HepG2 (cell line): Measurements from ENCODE around the gene C2CD2. TPM values are rescaled to one million over a fixed set of nuclear protein-coding genes. Genes with fewer than 3 reads are reported as not detected.

ENCODE experiments used
- ATAC-seq: fragments of 200-7000 bp; cut with Tn5 transposase; 3 replicates; pipeline ENCODE4 v1.9.1; 2020; ENCODE audit warnings: mild to moderate bottlenecking, moderate library complexity
- BruUV-seq: library from RNA; stranded (reverse); fragments of 400-500 nt; replicated peaks from 2 replicates; lab custom pipeline; 2021; lab: Mats Ljungman, UMichigan
- CTCF ChIA-PET: fragments of 300-600 bp; formaldehyde crosslinking; extraction: SDS; loops from one replicate; lab custom pipeline; 2021; ENCODE audit warnings: low total read pairs, inconsistent platforms, low intra/inter-chr PET ratio; lab: Yijun Ruan, JAX
- POLR2A ChIA-PET: fragments of 350-600 bp; sonication (Branson Sonifier 250); formaldehyde crosslinking; loops from one replicate; lab custom pipeline; 2020; ENCODE audit warnings: antibody characterized with exemption, inconsistent platforms; lab: Yijun Ruan, JAX
- DNase-seq: peaks from one replicate; pipeline ENCODE4 v3.0.0-alpha.2; 2015; ENCODE audit warnings: low spot score
- FAIRE-seq: peaks from 3 replicates; lab custom pipeline; 2011; peaks lifted over from hg19 to GRCh38; lab: Jason Lieb, UNC
- H2AFZ ChIP-seq: one replicate; pipeline ENCODE4 v1.6.1; 2011; ENCODE audit warnings: low read length, inconsistent platforms
- H3K27ac ChIP-seq: fragments of 300-600 bp; 3 replicates; pipeline ENCODE4 v1.8.0; 2011; ENCODE audit warnings: mixed run types, mild to moderate bottlenecking, mixed read lengths, low read length, inconsistent platforms; ENCODE audit not compliant: insufficient read depth; ENCODE audit errors: extremely low read length
- H3K27me3 ChIP-seq, 2 experiments: fragments of 200-600 bp in 1 of 2; 2 replicates in 1 of 2; 3 replicates in 1 of 2; pipeline versions ENCODE4 v1.6.0 to v1.8.0; 2011; ENCODE audit warnings: low read length in 2 of 2, mild to moderate bottlenecking in 2 of 2, moderate library complexity in 2 of 2, inconsistent platforms in 1 of 2; ENCODE audit not compliant: insufficient read depth in 2 of 2, control insufficient read depth in 1 of 2
- H3K36me3 ChIP-seq, 2 experiments: fragments of 200-600 bp in 1 of 2; replicated peaks in 1 of 2; 2 replicates in 1 of 2; 3 replicates in 1 of 2; pipeline versions ENCODE4 v1.5.1 to v1.8.0; 2011; ENCODE audit warnings: low read length in 2 of 2, inconsistent platforms in 1 of 2; ENCODE audit not compliant: insufficient read depth in 2 of 2, control insufficient read depth in 1 of 2
- H3K4me1 ChIP-seq: 2 replicates; pipeline ENCODE4 v1.5.1; 2012; ENCODE audit warnings: low read length, inconsistent platforms; ENCODE audit not compliant: insufficient read depth
- H3K4me2 ChIP-seq: 2 replicates; pipeline ENCODE4 v1.6.0; 2011; ENCODE audit warnings: low read depth, low read length, inconsistent platforms
- H3K4me3 ChIP-seq, 3 experiments: fragments of 200-600 bp in 1 of 3; sonication (generic), shearing (Covaris generic) in 1 of 3; replicated peaks in 1 of 3; 2 replicates each; pipeline ENCODE4 v1.5.1; 2011 to 2016; ENCODE audit warnings: low read length in 3 of 3, inconsistent platforms in 2 of 3, low read depth in 2 of 3, mild to moderate bottlenecking in 2 of 3, control low read depth in 1 of 3, mixed read lengths in 1 of 3; ENCODE audit not compliant: insufficient read depth in 1 of 3
- H3K79me2 ChIP-seq: one replicate; pipeline ENCODE4 v1.6.1; 2011; ENCODE audit warnings: low read length, inconsistent platforms; ENCODE audit not compliant: insufficient read depth
- H3K9ac ChIP-seq: 2 replicates; pipeline ENCODE4 v1.6.0; 2011; ENCODE audit warnings: mild to moderate bottlenecking, low read depth, low read length, inconsistent platforms; ENCODE audit not compliant: insufficient read depth
- H3K9me3 ChIP-seq: 2 replicates; pipeline ENCODE4 v1.5.1; 2012; ENCODE audit warnings: mild to moderate bottlenecking, low read length
- H4K20me1 ChIP-seq: 2 replicates; pipeline ENCODE4 v1.6.0; 2011; ENCODE audit warnings: inconsistent platforms, mild to moderate bottlenecking, low read length, moderate library complexity; ENCODE audit not compliant: insufficient read depth
- ZNF441 ChIP-seq: sonication (generic); formaldehyde crosslinking; IDR thresholded peaks from 2 replicates; pipeline ENCODE4 v1.7.0; 2021; ENCODE audit warnings: missing genetic modification reagents, borderline replicate concordance
- ZNF703 ChIP-seq: sonication (generic); formaldehyde crosslinking; IDR thresholded peaks from 2 replicates; pipeline ENCODE4 v1.5.1; 2020; ENCODE audit warnings: missing genetic modification reagents, mild to moderate bottlenecking, moderate library complexity, borderline replicate concordance
- WGBS: methylation state at CpG from one replicate; pipeline ENCODE4 v1.1.6; 2017; ENCODE audit warnings: low lambda C conversion rate; 5-methylcytosine and 5-hydroxymethylcytosine counted together
- in situ Hi-C: cut with HindIII; loops from 2 replicates; pipeline ENCODE4 v1.10.0; 2017; ENCODE audit warnings: low pct_unique_long_range_greater_than_20kb; ENCODE audit not compliant: extremely low pct_ligation_motif_present
- intact Hi-C: fragments of 100-400 bp; cut with micrococcal nuclease; formaldehyde crosslinking; loops from one replicate; pipeline ENCODE4 v1.10.0; 2022; ENCODE audit not compliant: unreplicated experiment
- polyA plus RNA-seq, 8 experiments: library from polyadenylated mRNA; depleted of rRNA in 3 of 8; stranded (reverse) in 7 of 8; unstranded in 1 of 8; fragments of >200 nt; fragmentation: Illumina TruSeq in 4 of 8; extraction: Trizol in 4 of 8; gene quantifications; 2 replicates each; pipeline versions ENCODE4 v1.2.1 to v1.2.3, GENCODE V29; 2011 to 2016; ENCODE audit warnings: low read depth in 4 of 8, missing spikeins in 1 of 8, mixed read lengths in 1 of 8; ENCODE audit not compliant: insufficient read depth in 1 of 8
- total RNA-seq, 5 experiments: library from RNA; depleted of rRNA; stranded (reverse); fragments of >200 nt; fragmentation: Illumina TruSeq; extraction: Trizol; gene quantifications; 2 replicates each; pipeline ENCODE4 v1.2.3, GENCODE V29; 2016; ENCODE audit warnings: low read depth in 1 of 5
- TF ChIP-seq, protein P1 (sequence below): IDR thresholded peaks from 2 replicates; pipeline ENCODE4 v1.6.1; 2016

Gene C2CD2
- total and polyA plus RNA-seq, 2 of the 13 experiments (the other 11 are each of a cell fraction or from before 2014, with no cell fraction given), result 12.5 to 19.7 TPM

GRCh38 chr21:41924368-41924754, 29.5 kb downstream of the C2CD2 start:
- no TSS peak for BruUV-seq
- POLR2A ChIA-PET, result interaction anchor here (1.1 kb wide), 1 partner anchor 45 kb away, joined by 3 read pairs; the partner anchor contains the start of gene PRDM15
- FAIRE-seq, result no peak
- TF ChIP-seq, protein P1, sequence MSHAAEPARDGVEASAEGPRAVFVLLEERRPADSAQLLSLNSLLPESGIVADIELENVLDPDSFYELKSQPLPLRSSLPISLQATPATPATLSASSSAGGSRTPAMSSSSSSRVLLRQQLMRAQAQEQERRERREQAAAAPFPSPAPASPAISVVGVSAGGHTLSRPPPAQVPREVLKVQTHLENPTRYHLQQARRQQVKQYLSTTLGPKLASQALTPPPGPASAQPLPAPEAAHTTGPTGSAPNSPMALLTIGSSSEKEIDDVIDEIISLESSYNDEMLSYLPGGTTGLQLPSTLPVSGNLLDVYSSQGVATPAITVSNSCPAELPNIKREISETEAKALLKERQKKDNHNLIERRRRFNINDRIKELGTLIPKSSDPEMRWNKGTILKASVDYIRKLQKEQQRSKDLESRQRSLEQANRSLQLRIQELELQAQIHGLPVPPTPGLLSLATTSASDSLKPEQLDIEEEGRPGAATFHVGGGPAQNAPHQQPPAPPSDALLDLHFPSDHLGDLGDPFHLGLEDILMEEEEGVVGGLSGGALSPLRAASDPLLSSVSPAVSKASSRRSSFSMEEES (CRISPR knock-in tag), result no peak
- no peak for TF ChIP-seq ZNF441 (CRISPR knock-in tag)
- Histone ChIP-seq H3K79me2 (peaks cover 1% of the 10 kb centered on the region), H3K4me3 (no peak overlapping the region), H3K27ac (no peak overlapping the region), H3K4me2 (no peak overlapping the region), H3K36me3 (no peaks in the 10 kb centered on the region; a peak in 2 of 5 replicates), H3K27me3 (no peaks in the 10 kb centered on the region), H3K4me1 (peaks cover 53% of the 10 kb centered on the region), H3K9me3 (no peaks in the 10 kb centered on the region), H3K9ac (no peak overlapping the region), H4K20me1 (no peaks in the 10 kb centered on the region), H2AFZ (no peak overlapping the region)
- 97% methylated on average over 6 of the region's 6 CpGs for whole genome bisulfite sequencing
- CTCF ChIA-PET, result no interaction called here
- intact Hi-C loops (no loop called here), in situ Hi-C loops (no loop called here)
- DNase-seq, result no peak
- no peak for ATAC-seq

DNA sequence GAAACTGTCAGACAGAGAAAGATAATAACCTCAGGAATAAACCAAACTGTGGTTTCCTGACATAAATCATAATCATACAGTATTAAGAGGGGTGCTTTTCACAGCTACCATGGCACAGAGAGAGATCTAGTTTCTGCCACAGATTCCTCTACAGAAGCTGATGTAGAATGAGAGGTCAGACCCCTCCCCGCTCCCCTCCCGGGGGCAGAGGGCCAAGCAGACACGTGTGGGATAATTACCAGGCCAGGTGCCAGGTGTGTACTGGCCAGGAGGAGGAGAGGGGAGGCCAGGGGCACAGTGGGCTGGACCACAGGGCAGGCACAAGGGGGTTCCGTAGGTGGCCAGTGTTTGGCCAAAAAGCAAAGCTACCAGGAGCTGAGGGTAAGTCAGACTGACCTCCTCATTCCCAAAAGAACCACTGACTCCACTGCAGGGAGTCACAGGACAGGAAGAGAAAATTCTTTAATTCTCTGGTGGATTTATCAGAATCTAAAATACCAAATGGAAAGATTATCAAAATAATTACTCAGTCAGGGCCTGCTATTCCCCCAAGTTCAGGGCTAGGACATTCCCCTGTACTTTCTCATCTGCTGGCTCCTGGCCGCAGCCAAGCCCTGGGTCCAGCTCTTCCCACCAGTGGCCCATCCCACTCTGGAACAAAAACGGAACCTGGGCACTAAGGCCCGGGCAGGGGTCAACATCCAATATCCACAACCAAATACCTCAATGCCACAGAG, 30.0 kb downstream of the C2CD2 start:
- TF ChIP-seq ZNF703, result no peak
- Histone ChIP-seq H2AFZ (no peak overlapping the region), H3K9me3 (no peaks in the 10 kb centered on the region), H3K4me2 (no peak overlapping the region), H3K9ac (no peak overlapping the region), H4K20me1 (no peaks in the 10 kb centered on the region), H3K36me3 (peaks cover 1 to 4% of the 10 kb centered on the region in 2 experiments), H3K27me3 (no peaks in the 10 kb centered on the region), H3K4me3 (no peak overlapping the region), H3K27ac (no peak overlapping the region), H3K4me1 (peaks cover 53% of the 10 kb centered on the region), H3K79me2 (peaks cover 1% of the 10 kb centered on the region)
- 87% methylated on average over 6 of the region's 7 CpGs for whole genome bisulfite sequencing
- in situ Hi-C loops, result no loop called here
- intact Hi-C loops, result no loop called here
- POLR2A ChIA-PET, result interaction anchor here (1.1 kb wide), 1 partner anchor 44 kb away, joined by 3 read pairs; the partner anchor contains the start of gene PRDM15
- no peak for DNase-seq
- BruUV-seq, result no TSS peak
- ATAC-seq, result no peak
- no peak for FAIRE-seq
- CTCF ChIA-PET, result no interaction called here
